ENCODE measurements around the gene CDR2L.
"Not testable (repeated sequence)": the region's sequence is repeated elsewhere in the genome, so short reads cannot be mapped to it uniquely, and the experiment has no call there.

Gene CDR2L

DNA sequence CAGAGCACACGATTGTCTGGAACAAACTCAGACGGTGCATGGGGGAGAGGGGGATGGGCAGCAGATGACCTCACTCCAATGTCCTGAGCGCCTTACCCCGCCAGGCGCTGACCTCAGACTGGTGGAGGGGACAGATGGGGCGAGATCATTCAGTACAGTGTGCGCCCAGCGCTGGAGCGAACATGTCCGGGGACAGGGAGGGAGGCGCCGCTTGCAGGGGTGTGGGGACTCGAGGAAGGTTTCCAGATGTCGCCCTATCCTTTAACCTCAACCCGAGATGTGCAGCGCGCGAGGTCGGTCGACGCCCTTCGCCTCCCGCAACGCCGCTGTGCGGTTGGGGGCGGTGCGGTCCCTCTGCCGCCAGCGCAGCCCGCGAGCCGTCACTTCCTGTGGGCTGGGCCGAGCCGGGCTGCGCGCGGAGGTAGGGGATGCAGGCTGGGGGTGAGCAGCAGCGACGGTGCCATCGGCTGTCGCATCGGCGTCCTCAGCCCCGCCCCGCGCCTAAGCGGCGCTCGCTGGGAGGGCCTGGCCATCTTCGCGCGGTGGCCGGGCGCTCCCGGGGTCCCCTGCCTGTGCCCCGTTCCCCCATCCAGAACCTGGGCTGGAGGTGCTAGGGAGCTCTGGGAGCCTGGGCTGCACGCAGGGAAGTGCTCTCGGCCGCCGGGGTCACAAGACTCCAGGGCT is 5.3 kb upstream of the CDR2L start:
- peak; percentile 79 for DNase-seq (ENCODE audit: low spot score)

DNA sequence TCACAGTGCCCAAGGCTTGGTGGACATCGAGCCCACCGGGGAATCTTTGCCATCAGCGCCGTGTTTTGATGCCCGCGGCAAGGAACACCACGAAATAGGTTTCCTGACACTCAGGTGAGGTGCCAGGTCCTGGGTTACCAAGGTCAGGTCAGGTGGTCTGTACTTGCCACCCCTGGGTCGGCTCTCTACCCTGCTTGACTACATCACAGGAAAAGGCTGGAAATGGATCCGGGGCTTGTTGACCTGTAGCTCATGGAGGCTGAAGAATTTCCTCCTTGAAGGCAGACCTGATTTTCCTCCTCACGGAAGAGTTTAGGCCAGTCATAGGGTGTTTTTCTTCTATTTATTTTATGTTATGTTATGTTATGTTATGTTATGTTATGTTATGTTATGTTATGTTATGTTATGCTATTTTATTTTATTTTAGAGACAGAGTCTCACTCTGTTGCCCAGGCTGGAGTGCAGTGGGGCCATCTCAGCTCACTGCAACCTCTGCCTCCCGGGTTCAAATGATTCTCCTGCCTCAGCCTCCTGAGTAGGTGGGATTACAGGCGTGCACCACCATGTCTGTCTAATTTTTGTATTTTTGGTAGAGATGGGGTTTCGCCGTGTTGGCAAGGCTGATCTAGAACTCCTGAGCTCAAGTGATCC is 4.6 kb upstream of the CDR2L start:
- peak; percentile 33 for DNase-seq (ENCODE audit: low spot score)

DNA sequence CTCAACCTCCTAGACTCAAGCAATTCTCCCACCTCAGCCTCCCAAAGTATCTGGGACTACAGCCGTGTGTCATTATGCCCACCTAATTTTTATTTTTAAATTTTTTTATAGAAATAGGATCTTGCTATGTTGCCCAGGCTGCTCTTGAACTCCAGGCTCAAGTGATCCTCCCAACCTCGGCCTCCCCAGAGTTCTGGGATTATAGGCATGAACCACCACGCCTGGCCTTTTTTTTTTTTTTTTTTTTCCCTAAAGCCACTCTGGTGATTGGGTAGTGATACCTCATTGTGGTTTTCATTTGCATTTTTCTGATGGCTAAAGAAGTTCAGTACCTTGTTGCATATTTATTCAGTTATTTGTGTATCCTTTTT is 1.2 kb upstream of the CDR2L start:
- no peak for DNase-seq (ENCODE audit: low spot score)

DNA sequence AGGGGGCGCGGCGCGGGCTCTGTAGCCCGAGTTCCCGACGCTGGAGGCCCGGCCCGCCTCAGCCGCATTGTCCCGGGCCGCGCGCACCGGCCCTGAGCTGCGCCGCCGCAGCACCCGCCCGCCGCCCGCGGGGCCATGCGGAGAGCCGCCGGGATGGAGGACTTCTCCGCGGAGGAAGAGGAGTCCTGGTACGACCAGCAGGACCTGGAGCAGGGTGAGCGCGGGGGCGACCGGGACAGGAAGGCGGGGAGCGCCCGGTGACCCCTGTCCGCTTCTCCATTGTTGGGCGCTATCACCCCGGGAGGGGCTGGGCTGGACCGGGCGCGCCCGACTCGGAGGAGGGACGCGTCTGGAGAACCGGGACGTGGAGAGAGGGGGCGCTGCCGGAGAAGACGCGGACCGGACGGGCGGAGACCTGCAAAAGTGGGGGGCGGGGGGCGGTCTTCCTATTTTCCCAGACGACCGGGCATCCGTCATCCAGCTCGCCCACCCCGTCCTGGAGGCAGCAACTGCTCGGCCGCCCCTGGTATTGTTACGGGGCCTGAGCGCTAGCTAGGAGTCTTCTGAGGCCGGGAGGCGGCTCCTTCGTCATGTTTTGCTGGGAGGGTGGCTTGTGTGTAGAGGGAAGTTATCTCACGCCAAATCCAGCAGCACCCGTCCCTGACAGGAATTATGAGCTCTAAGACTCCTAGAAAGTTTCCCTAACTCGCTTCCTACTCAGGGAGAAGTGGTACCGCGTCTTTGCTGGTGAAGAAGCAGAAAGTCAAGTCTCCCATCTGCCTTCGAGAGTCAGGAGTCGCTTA is 678 bp downstream of the CDR2L start:
- DNase-seq (ENCODE audit: low spot score): peak; percentile 54

DNA sequence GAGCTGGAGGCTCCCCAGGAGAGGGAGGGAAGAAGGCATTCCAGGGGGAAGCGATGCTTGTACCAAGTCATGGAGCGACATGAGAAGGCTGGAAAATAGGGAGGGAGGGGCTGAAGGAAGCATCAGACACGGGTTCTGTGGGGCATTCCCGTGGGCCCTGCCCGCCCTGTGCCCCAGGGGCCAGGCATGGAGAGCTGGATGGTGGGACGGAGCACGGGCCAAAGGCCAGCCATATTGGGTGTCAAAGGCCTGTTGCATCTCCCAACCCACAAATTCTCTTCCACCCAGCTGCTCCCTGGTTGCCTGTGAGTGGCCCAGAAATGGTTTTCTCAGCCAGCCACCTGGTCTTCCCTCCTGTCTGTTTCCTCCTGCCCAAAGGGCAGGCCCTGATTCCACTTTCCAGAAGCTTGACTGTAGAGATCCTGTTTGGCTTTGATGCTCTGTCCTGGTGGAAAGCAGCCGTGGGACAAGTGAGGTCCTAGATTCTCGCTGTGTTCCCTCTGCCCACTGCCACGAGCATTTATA is 3.2 kb downstream of the CDR2L start:
- DNase-seq (ENCODE audit: low spot score): no peak

DNA sequence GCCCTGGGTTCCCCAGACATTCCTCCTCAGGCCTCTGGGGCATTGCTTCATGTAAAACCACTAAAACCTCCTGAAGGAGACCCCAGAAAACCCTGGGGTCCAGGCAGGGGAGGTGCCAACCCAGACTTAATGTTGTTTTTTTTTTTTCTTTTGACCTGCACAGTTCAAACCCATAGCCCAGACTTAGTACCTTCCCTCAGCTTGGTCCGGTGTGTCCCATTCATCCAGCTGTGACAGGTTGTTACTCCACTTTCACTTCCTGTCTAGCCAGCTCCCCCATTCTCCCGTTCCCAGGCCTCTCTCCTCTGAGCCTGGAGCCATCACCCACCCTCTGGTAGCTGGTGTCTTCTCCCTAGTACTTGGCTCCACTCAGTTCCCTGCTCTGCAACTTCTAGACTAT is 4.8 kb downstream of the CDR2L start:
- DNase-seq (ENCODE audit: low spot score): no peak

DNA sequence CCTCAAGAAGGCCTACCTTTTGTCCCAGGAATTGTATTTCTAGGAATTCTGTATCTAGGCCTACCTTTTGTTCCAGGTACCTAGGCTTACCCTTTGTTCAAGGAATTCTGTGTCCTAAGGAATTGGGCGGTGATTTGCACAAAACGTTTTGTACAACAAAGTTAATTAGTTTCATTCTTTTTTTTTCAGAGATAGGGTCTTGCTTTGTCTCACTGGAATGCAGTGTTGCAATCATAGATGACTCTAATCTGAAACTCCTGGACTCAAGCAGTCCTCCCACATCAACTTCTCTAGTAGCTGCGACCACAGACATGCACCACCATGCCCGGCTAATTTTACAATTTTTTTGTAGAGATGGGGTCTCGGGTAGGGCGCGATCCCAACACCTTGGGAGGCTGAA is 7.0 kb downstream of the CDR2L start:
- no peak for DNase-seq (ENCODE audit: low spot score)

DNA sequence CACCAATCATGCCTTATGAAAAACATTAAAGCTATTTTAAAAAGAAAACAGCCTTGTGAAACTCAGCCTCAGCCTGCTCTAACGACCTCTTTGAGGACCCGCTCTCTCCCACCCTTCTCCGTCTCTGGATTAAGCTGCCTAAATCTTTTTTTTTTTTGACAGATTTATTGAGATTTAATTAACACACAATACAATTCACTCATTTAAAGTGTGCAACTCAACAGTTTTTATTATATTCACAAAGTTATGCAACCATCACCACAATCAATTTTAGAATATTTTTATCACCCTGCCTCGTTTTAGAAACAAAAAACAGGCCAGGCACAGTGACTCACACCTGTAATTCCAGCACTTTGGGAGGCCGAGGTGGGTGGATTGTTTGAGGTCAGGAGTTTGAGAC is 8.4 kb downstream of the CDR2L start:
- DNase-seq (ENCODE audit: low spot score): no peak

DNA sequence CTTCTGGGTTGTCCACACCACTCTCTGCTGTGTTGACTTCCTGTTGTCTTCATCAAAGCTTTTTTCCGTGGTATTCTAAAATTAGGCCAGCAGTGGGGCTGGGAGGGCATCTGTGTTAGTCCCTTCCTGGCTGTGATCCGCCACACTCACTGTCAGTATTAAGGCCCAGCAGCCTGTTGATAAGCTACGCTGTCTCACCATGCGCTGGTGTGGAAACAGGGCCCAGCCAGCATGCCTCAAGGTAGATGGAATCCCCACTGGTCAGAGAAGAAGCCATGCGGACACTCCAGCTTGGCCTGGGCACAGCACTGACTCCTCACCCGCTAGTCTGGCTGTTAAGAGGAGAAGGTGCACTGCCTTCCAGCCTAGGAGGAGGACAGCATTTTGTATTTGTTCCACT is 11.4 kb downstream of the CDR2L start:
- DNase-seq (ENCODE audit: low spot score): no peak

DNA sequence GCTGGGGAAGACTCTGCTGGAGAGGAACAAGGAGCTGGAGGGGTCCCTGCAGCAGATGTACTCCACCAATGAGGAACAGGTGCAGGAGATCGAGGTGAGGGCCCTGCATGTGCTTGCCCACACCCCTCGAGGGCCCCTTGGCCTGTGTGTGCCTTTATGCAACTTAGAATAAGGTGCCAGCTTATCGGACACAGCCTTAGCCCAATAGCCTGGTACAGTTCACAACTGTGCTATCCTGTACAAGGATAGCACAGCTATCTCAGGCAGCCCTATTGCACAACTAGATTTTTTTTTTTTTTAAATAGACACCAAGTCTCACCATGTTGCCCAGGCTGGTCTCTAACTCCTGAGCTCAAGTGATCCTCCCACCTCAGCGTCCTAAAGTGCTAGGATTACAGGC is 12.1 kb downstream of the CDR2L start:
- DNase-seq (ENCODE audit: low spot score): no peak

DNA sequence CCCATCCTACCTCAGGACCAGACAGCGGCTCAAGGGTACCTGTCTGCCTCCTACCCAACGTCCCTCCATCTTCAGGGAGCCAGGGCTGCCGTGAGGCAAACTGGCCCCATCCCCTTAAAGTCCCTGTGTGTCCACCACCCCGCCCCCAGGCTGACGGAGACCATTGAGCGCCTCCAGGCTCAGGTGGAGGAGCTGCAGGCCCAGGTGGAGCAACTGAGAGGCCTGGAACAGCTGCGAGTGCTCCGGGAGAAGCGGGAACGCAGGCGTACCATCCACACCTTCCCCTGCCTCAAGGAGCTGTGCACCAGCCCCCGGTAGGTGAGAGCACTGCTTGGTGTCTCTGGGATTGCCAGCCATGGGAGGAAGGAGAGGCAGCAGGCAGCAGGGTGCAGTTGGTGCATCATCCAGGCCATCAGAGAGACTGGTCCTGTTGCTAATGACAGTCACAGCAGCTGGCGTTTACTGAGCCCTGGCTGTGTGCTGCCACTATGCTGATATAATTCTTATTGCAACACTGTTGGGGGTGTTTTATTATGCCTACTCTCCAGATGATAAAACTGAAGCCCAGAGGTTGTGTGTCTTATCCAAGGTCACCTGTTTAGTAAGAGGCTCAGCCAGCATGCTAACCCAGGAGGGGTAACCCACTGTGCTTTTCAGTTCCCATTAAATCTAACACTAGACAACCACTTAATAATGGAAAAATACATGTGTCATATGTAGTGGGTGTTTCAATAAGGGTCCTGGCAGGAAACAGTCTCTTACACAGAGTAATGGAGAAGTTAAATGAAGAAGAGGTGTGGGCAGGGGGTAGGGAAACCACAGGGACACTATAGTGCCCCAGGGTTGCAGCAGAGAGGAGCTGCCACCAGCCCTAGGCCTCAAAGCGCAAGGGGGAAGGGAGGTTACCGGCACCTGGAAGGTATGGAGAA is 14.7 kb downstream of the CDR2L start:
- no peak for DNase-seq (ENCODE audit: low spot score)

DNA sequence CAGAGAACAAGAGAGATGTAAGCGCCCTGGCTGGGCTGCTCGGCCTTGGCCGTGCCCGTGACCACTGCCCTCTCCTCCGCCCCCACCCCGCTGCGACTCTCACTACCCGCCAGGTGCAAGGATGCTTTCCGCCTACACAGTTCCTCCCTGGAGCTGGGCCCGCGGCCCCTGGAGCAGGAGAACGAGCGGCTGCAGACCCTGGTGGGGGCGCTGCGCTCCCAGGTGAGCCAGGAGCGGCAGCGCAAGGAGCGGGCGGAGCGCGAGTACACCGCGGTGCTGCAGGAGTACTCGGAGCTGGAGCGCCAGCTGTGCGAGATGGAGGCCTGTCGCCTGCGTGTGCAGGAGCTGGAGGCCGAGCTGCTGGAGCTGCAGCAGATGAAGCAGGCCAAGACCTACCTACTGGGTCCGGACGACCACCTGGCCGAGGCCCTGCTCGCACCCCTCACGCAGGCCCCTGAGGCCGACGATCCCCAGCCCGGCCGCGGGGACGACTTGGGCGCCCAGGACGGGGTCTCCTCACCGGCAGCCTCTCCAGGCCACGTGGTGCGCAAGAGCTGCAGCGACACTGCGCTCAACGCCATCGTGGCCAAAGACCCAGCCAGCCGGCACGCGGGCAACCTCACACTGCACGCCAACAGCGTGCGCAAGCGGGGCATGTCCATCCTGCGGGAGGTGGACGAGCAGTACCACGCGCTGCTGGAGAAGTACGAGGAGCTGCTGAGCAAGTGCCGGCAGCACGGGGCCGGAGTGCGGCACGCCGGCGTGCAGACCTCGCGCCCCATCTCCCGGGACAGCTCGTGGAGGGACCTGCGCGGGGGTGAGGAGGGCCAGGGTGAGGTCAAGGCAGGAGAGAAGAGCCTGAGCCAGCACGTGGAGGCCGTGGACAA is 15.9 kb downstream of the CDR2L start:
- DNase-seq (ENCODE audit: low spot score): no peak

DNA sequence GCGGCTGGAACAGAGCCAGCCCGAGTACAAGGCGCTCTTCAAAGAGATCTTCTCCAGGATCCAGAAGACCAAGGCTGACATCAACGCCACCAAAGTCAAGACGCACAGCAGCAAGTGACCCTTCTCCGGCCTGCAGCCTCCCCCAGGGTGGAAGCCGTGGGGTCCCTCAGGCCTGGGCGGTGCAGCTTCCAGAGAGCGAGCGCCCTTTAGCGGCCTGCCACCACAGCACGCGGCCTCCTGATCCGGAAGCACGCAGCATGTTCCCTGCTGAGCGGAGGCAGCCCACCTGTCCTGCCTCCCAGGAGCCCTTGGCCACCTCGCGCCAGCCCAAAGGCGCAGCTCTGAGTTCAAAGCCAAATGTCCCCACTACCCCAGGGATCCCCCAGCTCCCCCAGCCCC is 16.5 kb downstream of the CDR2L start:
- DNase-seq (ENCODE audit: low spot score): no peak

DNA sequence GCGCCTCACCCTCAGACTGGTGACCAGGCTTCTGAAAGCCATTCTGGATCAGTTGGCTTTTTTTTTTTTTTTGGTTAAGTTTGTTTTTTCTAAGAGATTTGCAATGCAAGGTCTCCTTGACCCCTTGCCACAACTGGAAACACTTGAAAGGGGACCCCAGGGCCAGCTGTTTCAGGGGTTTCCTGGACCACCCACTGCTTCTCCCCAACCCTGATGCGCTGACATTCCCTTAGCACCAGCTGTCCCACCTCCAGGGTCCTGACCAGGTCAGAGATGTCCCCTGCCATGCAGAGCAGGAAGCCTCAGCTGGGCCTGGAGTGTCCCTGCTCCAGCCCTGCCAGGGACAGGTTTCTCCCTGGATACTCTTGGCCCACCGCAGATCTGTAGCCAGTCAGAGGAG is 16.9 kb downstream of the CDR2L start:
- no peak for DNase-seq (ENCODE audit: low spot score)

DNA sequence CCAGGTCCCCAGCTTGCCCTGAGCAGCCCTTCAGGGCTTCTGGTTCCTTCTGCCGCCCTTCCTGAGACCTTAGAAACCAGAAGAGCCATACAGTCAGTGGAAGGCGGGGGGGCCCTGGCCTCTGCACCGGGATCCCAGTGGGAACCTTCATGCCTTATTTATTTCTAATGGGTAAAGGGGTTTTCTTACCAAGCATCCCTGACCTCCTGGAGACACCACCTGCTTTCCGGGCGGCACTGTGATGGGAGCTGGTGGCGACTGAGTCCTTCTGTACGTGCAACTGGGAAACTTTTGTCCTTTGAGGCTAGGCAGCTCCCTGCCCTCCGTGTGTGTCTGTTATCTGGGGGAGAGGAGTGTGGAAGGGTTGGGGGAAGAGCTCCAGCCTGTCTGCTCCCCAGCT is 17.9 kb downstream of the CDR2L start:
- no peak for DNase-seq (ENCODE audit: low spot score)

DNA sequence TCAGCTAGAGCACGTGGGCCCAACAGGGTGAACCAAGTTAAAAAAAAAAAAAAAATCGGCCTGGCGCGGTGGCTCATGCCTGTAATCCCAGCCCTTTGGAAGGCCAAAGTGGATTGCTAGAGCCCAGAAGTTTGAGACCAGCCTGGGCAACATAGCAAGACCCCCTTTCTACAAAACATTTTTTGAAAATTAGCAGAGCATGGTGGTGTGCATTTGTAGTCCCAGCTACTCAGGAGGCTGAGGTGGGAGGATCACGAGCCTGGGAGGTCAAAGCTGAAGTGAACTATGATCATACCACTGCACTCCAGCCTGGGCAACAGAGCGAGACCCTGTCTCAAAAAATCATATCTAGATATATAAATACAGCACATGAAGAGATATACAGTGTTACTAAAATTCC is 18.7 kb downstream of the CDR2L start:
- DNase-seq (ENCODE audit: low spot score): not testable (repeated sequence)

DNA sequence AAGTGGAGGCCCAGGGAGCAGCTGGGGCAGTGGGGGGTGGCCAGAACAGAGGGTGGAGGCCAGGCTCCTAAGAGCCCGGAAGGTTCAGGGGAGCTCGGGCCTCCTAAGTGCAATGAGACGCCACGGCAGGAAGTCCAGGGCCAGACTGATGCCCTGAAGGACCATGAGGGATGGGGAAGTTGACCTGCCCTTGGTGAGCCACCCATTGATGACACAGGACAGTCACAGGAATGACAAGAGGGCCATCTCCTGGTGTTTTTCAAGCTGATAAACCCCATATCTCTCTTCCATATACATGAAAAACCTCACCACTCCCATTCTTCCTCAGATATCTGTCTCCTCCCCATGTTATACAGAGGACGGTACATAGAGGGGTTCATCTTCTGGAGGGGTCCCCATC is 19.2 kb downstream of the CDR2L start:
- peak; percentile 43 for DNase-seq (ENCODE audit: low spot score)

DNA sequence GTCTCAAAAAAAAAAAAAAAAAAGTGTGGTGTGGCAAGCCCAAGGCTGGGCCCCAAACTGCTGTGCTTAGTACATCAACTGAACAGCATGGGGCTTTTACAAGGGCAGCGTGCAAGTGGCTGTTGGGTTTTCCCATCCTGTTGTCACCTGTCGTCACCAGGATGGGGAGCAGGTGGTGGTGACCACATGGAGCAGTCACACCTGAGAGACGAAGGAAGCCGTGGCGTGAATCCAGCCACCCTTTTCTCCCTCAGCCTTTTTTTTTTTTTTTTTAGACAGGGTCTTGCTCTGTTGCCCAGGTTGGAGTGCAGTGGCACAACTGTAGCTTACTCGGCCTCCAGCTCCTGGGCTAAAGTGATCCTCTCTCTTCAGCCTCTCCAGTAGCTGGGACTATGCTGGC is 20.9 kb downstream of the CDR2L start:
- no peak for DNase-seq (ENCODE audit: low spot score)

DNA sequence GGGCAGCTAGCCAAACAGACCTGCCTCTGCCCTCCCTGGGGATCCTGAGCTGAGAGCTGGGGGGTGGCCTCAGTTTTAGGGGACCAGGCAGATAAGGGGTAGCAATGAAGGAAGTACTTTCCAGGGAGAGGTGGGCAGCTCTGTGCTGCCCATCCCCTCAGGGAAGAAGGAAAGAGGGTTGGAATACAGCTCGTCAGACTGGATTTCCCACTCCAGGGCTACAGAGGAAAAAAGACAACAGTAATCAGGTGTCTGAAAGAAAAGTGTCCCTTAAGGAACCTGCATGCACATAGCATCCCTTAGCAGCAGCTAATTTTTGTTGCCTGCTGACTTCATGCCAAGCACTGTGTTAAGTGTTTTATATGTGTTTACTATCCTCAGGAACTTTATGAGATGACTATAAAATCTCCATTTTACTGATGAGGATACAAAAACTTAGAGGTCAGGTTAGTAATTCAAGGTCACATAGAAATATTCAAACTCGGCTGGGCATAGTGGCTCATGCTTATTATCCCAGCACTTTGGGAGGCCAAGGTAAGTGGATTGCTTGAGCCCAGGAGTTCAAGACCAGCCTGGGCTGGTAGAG is 21.8 kb downstream of the CDR2L start:
- DNase-seq (ENCODE audit: low spot score): no peak

DNA sequence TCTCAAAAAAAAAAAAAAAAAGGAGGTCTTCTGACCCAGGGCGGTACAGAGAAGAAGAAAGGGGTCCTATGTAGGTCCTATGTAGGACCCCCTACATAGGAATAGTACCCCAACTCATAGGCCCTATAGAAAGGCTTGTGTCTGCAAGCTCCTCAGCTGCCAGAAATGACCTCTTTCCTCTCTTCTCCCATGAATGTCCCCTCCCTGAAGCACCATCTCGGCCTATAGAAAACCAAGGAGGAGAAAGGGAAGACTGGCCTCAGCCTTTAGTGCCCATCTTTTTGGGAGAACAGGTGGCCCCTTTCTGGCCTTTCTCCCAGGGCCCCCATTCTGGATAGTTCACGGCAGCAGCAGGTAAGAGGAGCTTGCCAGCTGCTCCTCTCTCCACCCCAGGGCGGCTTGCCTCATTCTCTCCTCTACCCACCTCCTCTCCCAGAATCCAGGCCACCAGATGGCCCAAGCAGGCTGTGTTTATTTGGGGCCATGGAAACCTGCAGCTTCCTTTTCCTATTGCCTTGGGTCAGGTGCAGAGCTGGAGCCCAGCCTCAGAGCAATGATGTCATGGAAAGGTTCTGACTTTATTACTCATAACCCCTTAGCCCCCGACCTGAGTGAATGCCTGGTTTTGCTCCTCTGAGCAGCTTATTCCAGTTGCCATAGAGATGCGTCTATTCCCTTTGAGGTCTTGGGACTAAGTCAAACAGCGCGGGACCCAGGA is 23.4 kb downstream of the CDR2L start:
- DNase-seq (ENCODE audit: low spot score): no peak

Measured in SW480 (cell line).